SU-DHL-6 (cell line): ENCODE results near the gene SPEF2.

Experiments used
- H2AFZ ChIP-seq: fragments of 200-600 bp; sonication (generic); 2 replicates; pipeline ENCODE4 v1.6.1; 2014; ENCODE audit warnings: low read depth, mild to moderate bottlenecking, moderate library complexity, mixed read lengths, antibody characterized with exemption, low read length; ENCODE audit not compliant: severe bottlenecking
- H3F3A ChIP-seq: fragments of 200-600 bp; shearing (Covaris generic); 2 replicates; pipeline ENCODE4 v1.6.0; 2016; ENCODE audit warnings: antibody characterized with exemption, mild to moderate bottlenecking; ENCODE audit not compliant: insufficient read depth
- H3K27ac ChIP-seq: fragments of 200-600 bp; sonication (generic); 2 replicates; pipeline ENCODE4 v1.5.1; 2016; ENCODE audit warnings: low read depth, mild to moderate bottlenecking, low read length, moderate library complexity, mixed read lengths
- H3K27me3 ChIP-seq: fragments of 200-600 bp; sonication (generic), shearing (Covaris generic); 2 replicates; pipeline ENCODE4 v1.6.0; 2014; ENCODE audit warnings: mild to moderate bottlenecking, low read length
- H3K36me3 ChIP-seq: fragments of 200-600 bp; sonication (generic); 2 replicates; pipeline ENCODE4 v1.6.1; 2014; ENCODE audit warnings: mild to moderate bottlenecking, low read length, mixed read lengths
- H3K4me2 ChIP-seq: fragments of 300-600, 200-600 bp; shearing (Covaris generic), sonication (generic); 2 replicates; pipeline ENCODE4 v1.6.0; 2014; ENCODE audit warnings: low read length, low read depth, mild to moderate bottlenecking; ENCODE audit not compliant: poor library complexity, severe bottlenecking
- H3K4me3 ChIP-seq: fragments of 200-600 bp; sonication (generic); 2 replicates; pipeline ENCODE4 v1.5.1; 2014; ENCODE audit warnings: antibody characterized with exemption, low read length, mild to moderate bottlenecking, mixed read lengths; ENCODE audit not compliant: insufficient read depth, poor library complexity, severe bottlenecking
- H3K79me2 ChIP-seq: fragments of 200-600 bp; sonication (generic); 2 replicates; pipeline ENCODE4 v1.6.1; 2014; ENCODE audit warnings: mild to moderate bottlenecking, low read length, moderate library complexity; ENCODE audit not compliant: insufficient read depth
- H3K9ac ChIP-seq: fragments of 200-600 bp; sonication (generic); 2 replicates; pipeline ENCODE4 v1.7.0; 2014; ENCODE audit warnings: mild to moderate bottlenecking, low read length
- H3K9me2 ChIP-seq: fragments of 200-600 bp; sonication (generic); replicated peaks from 2 replicates; pipeline ENCODE4 v1.6.1; 2014; ENCODE audit warnings: low read length; ENCODE audit not compliant: insufficient read depth
- H3K9me3 ChIP-seq: fragments of 200-600 bp; sonication (generic); 2 replicates; pipeline ENCODE4 v1.6.1; 2014; ENCODE audit warnings: low read length, mixed read lengths; ENCODE audit not compliant: insufficient read depth
- H4K20me1 ChIP-seq: fragments of 200-600 bp; sonication (generic); 2 replicates; pipeline ENCODE4 v1.6.1; 2014; ENCODE audit warnings: low read depth, mild to moderate bottlenecking, antibody characterized with exemption, low read length, moderate library complexity, mixed read lengths
- CTCF ChIP-seq: fragments of 200-600 bp; sonication (generic); IDR thresholded peaks from one replicate; pipeline ENCODE4 v1.5.1; 2017; ENCODE audit warnings: antibody characterized with exemption, mild to moderate bottlenecking, low read length, moderate library complexity; ENCODE audit not compliant: insufficient read depth, poor library complexity, severe bottlenecking
- EZH2phosphoT487 ChIP-seq: fragments of 200-600 bp; sonication (generic), shearing (Covaris generic); conservative IDR thresholded peaks from 2 replicates; pipeline ENCODE4 v1.6.1; 2018; ENCODE audit warnings: mild to moderate bottlenecking, antibody characterized with exemption, low read length, moderate library complexity, mixed read lengths

Gene SPEF2

GRCh38 chr5:35593338-35593737 is 24.3 kb upstream of the SPEF2 start:
- no peak overlapping the region for H2AFZ ChIP-seq
- no peak overlapping the region for H3K4me3 ChIP-seq
- no peaks in the 10 kb centered on the region for H3K36me3 ChIP-seq
- H3K9me3 ChIP-seq = no peaks in the 10 kb centered on the region
- TF ChIP-seq EZH2phosphoT487 (no peak), CTCF (no peak)
- no peaks in the 10 kb centered on the region for H3K79me2 ChIP-seq
- no peaks in the 10 kb centered on the region for H4K20me1 ChIP-seq
- no peak overlapping the region for H3K27ac ChIP-seq
- no peak overlapping the region for H3K4me2 ChIP-seq
- H3K9me2 ChIP-seq = no peaks in the 10 kb centered on the region
- H3K9ac ChIP-seq = no peak overlapping the region
- no peaks in the 10 kb centered on the region for H3F3A ChIP-seq
- no peaks in the 10 kb centered on the region; the same call in 1 of the 2 replicates for H3K27me3 ChIP-seq

GRCh38 chr5:35598707-35599370 is 18.8 kb upstream of the SPEF2 start:
- Histone ChIP-seq H3K4me2 (no peak overlapping the region), H3K9ac (no peak overlapping the region), H3K4me3 (no peak overlapping the region), H4K20me1 (no peaks in the 10 kb centered on the region), H3K79me2 (no peaks in the 10 kb centered on the region), H3K27ac (no peak overlapping the region), H2AFZ (no peak overlapping the region), H3K27me3 (no peaks in the 10 kb centered on the region), H3F3A (no peaks in the 10 kb centered on the region), H3K9me3 (no peaks in the 10 kb centered on the region), H3K36me3 (no peaks in the 10 kb centered on the region), H3K9me2 (no peaks in the 10 kb centered on the region)
- TF ChIP-seq CTCF = no peak
- no peak for TF ChIP-seq EZH2phosphoT487

GRCh38 chr5:35600591-35600990 is 17.1 kb upstream of the SPEF2 start:
- H3K9me2 ChIP-seq = no peaks in the 10 kb centered on the region
- H2AFZ ChIP-seq = no peak overlapping the region
- H3K36me3 ChIP-seq = no peaks in the 10 kb centered on the region
- H3K4me3 ChIP-seq = no peak overlapping the region
- H3K9ac ChIP-seq = no peak overlapping the region
- no peak overlapping the region for H3K27ac ChIP-seq
- H3F3A ChIP-seq = no peaks in the 10 kb centered on the region
- H3K4me2 ChIP-seq = no peak overlapping the region
- no peaks in the 10 kb centered on the region for H3K9me3 ChIP-seq
- H4K20me1 ChIP-seq = no peaks in the 10 kb centered on the region
- TF ChIP-seq EZH2phosphoT487 (no peak), CTCF (no peak)
- no peaks in the 10 kb centered on the region for H3K79me2 ChIP-seq
- H3K27me3 ChIP-seq = no peaks in the 10 kb centered on the region
